ENCODE data around the gene DENND1A. TPM values are rescaled to one million over a fixed set of nuclear protein-coding genes. Genes with fewer than 3 reads are reported as not detected.

DENND1A gene
- total and polyA plus RNA-seq, 8 donors, result 4.4 to 109 (median 21.4) TPM

- H3K27ac ChIP-seq, result no peak overlapping the region
- TF ChIP-seq POLR2A (IDR thresholded peaks at IDR 0.05), result no peak
- no peak for TF ChIP-seq POLR2AphosphoS5 (IDR thresholded peaks at IDR 0.05)
- TF ChIP-seq CTCF (IDR thresholded peaks at IDR 0.05), result no peak
- TF ChIP-seq EP300 (IDR thresholded peaks at IDR 0.05), result no peak
- intact Hi-C loops (cut with DNase I; ENCODE audit: low total_unique reads), result no loop called here
- H3K4me3 ChIP-seq, result no peak overlapping the region
- 78 to 92% (median 88%) methylated on average over 6 of the region's 6 CpGs for WGBS, 5 donors
- peaks cover 0 to 32% (median 16%) of the 10 kb centered on the region in 4 donors for H3K36me3 ChIP-seq
- no peak for DNase-seq
- H3K4me1 ChIP-seq, result peaks cover 0 to 3% (median 0%) of the 10 kb centered on the region in 4 donors
- no peaks in the 10 kb centered on the region for H3K27me3 ChIP-seq
- no peaks in the 10 kb centered on the region for H3K9me3 ChIP-seq
These were observed 523.9 kb downstream of the DENND1A start for GRCh38 chr9:123406016-123406415.

GRCh38 chr9:123402981-123403509, 526.9 kb downstream of the DENND1A start:
- intact Hi-C loops (cut with DNase I; ENCODE audit: low total_unique reads), result no loop called here
- TF ChIP-seq POLR2A (IDR thresholded peaks at IDR 0.05) (no peak), POLR2AphosphoS5 (IDR thresholded peaks at IDR 0.05) (no peak), CTCF (IDR thresholded peaks at IDR 0.05) (no peak), EP300 (IDR thresholded peaks at IDR 0.05) (no peak)
- DNase-seq, result no peak

GRCh38 chr9:123401879-123402513, 527.9 kb downstream of the DENND1A start:
- TF ChIP-seq POLR2AphosphoS5 (IDR thresholded peaks at IDR 0.05) (no peak), POLR2A (IDR thresholded peaks at IDR 0.05) (no peak), CTCF (IDR thresholded peaks at IDR 0.05) (peak in 5 of 7 experiments; percentile 22 to 53 (median 31)), EP300 (IDR thresholded peaks at IDR 0.05) (no peak)
- peak overlapping the region in 1 of 5 donors; percentile 34 for H3K27ac ChIP-seq
- peaks cover 0 to 3% (median 0%) of the 10 kb centered on the region in 4 donors for H3K4me1 ChIP-seq
- 56 to 67% (median 66%) methylated on average over 9 of the region's 9 CpGs for WGBS, 5 donors
- no peak overlapping the region for H3K4me3 ChIP-seq
- peaks cover 0 to 17% (median 13%) of the 10 kb centered on the region in 4 donors for H3K36me3 ChIP-seq
- intact Hi-C loops (cut with DNase I; ENCODE audit: low total_unique reads), result no loop called here
- no peaks in the 10 kb centered on the region for H3K9me3 ChIP-seq
- no peaks in the 10 kb centered on the region for H3K27me3 ChIP-seq
- DNase-seq, result peak in 1 of 2 donors; percentile 76

More at GRCh38 chr9:123402981-123403509, 526.9 kb downstream of the DENND1A start:
- Histone ChIP-seq H3K27me3 (no peaks in the 10 kb centered on the region), H3K27ac (no peak overlapping the region), H3K36me3 (peaks cover 0 to 17% (median 13%) of the 10 kb centered on the region in 4 donors), H3K4me1 (peaks cover 0 to 3% (median 0%) of the 10 kb centered on the region in 4 donors), H3K9me3 (no peaks in the 10 kb centered on the region), H3K4me3 (no peak overlapping the region)
- 89 to 98% (median 92%) methylated on average over 10 to 17 of the region's 17 CpGs for WGBS, 5 donors

- intact Hi-C loops (cut with DNase I; ENCODE audit: low total_unique reads), result no loop called here
- Histone ChIP-seq H3K36me3 (peaks cover 0 to 17% (median 13%) of the 10 kb centered on the region in 4 donors), H3K9me3 (no peaks in the 10 kb centered on the region), H3K4me3 (no peak overlapping the region), H3K4me1 (no peaks in the 10 kb centered on the region), H3K27ac (no peak overlapping the region), H3K27me3 (no peaks in the 10 kb centered on the region)
- TF ChIP-seq EP300 (IDR thresholded peaks at IDR 0.05) (no peak), POLR2AphosphoS5 (IDR thresholded peaks at IDR 0.05) (no peak), POLR2A (IDR thresholded peaks at IDR 0.05) (no peak), CTCF (IDR thresholded peaks at IDR 0.05) (no peak)
- 79 to 94% (median 89%) methylated on average over 13 of the region's 13 CpGs for WGBS, 5 donors
- DNase-seq, result no peak
These were observed 528.9 kb downstream of the DENND1A start for GRCh38 chr9:123400926-123401503.
